ENCODE data around the gene CFH.
"Not testable (repeated sequence)": the region's sequence is repeated elsewhere in the genome, so short reads cannot be mapped to it uniquely, and the experiment has no call there.

CFH gene

DNA sequence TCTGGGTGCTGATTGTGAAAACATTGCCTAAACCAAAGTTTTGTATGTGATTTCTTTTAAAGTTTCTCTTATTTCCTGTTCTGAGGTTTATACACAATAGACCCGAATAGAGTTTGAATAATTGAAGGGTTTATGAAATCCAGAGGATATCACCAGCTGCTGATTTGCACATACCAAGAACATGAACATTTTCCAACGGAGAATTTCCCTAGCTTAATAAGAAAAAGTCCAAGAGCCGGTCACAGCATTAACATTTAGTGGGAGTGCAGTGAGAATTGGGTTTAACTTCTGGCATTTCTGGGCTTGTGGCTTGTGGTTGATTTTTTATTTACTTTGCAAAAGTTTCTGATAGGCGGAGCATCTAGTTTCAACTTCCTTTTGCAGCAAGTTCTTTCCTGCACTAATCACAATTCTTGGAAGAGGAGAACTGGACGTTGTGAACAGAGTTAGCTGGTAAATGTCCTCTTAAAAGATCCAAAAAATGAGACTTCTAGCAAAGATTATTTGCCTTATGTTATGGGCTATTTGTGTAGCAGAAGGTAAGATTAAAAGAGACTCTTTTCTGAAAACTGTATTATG lies at the start of gene CFH:
CFH (plus strand) TSS at position 407 of the 579 bp plus-strand sequence; CDS start at position 482, 75 bp downstream.
- no peak for DNase-seq

- no peak for DNase-seq
These were observed 48.2 kb upstream of the CFH start for GRCh38 chr1:196603651-196604050.

- no peak for DNase-seq
These were observed 43.9 kb upstream of the CFH start for GRCh38 chr1:196607981-196608380.

DNA sequence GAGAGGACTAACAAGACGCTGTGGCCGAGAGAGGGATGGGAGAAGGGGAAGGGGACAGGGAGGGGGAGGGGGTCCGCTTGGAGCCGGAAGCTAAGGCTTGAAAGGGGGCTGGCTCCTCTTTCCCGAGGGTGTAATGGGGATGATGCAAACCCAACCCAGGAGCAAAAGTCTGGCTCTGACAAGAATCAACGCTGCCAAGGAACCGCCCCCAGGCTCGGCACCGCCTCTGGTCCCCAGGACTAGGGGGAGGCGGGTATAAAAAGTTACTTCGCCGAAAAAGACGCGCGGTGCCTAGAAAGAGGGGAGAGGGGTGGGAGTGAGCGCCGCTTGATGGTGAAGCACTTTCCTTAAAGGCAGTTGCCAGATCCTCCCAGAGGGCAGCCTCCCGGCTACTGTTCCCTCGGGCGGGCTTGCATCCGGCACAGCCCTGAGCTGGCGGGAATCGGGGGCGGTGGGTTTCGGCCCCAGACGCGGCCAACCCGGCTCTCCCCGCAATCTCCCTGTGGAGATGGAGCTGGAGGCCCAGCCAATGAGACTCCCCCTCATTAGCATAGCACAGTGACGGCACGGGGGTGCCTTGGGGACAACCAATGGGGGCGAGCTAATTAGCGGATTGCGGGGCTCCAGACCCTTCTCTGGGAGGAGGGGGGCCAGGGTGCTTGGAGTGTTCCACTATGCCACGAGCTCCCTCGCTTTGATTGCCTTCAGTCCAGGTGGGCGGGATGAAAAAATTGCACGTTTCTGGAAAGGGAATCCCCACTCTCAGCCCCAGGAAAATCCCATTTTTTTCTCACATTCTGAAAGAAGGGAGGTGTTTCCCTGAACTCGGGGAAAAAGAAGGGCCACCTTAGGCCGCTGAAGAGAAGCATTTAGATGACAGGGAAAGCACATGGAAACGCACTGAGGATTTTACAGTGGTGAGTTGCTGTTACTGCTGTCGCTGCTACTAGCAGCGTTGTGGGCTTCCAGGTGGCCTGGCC lies 43.2 kb upstream of the CFH start, which contains the start of gene KCNT2:
KCNT2 (minus strand) TSS at position 51 of the 980 bp plus-strand sequence. CDS start 131 bp downstream, outside the sequence.
- DNase-seq: peak; percentile 3

- DNase-seq: no peak
These were observed 42.5 kb upstream of the CFH start for GRCh38 chr1:196609370-196609737.

DNA sequence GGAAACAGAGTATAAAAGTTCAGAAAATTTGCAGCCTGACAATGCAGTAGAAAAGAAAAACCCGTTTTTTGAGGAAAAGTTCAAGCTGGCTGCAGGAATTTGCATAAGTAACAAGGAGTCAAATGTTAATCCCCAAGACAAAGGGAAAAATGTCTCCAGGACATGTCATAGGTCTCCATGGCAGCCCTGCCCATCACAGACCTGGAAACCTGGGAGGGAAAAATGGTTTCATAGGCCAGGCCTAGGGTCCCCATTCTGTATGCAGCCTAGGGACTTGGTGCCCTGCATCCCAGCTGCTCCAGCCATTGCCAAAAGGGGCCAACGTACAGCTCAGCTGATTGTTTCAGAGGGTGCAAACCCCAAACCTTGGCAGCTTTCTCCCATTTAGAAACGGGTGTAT lies 40.0 kb upstream of the CFH start:
- no peak for DNase-seq

GRCh38 chr1:196619721-196620120 lies 32.1 kb upstream of the CFH start:
- DNase-seq: no peak

DNA sequence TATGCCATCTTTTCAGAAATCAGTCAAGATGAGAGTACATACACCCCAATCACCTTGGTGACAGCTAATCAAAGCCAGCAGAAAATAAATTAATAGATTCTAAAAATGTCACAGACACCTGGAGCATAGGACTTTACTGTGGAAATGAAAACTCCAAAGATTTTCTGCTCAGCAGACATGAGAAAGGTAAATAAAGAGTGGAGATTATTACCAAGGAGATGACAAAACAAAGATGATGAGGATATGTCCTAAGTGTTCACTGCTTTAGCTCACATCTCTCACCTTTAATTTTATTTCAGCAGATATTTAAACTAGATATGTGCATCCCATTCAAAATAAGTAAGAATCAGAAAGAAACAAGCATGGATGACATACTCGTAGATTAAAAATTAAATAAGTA lies 28.8 kb upstream of the CFH start:
- no peak for DNase-seq

GRCh38 chr1:196628838-196629237 lies 23.0 kb upstream of the CFH start:
- DNase-seq: no peak

DNA sequence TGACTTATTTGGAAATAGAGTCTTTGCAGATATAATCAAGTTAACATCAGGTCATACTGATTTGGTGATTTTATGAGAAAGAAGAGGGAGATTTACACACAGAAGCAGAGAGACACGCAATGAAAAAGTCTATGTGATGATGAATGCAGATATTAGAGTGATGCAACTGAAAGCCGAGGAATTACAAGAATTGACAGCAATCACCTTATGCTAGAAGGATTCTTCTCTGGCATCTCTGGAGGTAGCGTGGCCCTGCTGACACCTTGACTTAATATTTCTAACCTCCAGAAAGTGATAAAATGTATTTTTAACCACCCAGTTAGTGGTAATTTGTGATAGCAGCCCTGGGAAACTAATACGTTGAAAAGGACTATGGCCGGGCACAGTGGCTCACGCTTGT lies 14.2 kb upstream of the CFH start:
- no peak for DNase-seq

DNA sequence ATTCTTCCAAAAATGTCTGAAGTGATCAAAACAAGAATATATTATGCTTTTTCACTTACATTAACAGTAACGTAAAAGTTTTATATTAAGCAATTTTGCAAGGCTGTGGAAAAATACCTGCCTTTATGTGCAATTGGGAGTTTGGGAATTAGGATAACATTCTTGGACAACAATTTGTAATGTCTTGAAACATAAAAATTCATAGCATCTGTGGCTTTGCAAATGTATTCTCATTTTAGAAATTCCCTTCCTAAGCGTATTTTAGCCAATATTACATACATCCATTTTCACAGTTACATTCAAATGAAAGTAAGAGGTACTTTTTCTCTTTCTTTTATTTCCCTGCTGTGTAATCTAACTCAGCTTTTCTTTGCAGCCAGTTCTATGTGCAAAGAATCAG lies 13.4 kb upstream of the CFH start:
- no peak for DNase-seq

DNA sequence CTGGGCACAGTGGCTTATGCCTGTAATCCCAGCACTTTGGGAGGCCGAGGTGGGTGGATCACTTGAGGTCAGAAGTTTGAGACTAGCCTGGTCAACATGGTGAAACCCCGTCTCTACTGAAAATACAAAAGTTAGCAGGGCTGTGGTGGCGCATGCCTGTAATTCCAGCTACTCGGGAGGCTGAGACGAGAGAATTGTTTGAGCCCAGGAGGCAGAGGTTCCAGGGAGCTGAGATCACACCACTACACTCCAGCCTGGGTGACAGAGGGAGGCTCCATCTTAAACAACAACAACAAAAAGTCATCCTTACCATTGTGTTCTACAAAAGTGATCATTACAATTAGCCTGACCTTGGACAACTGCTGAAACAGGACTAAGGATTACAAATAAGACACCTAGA lies 12.6 kb upstream of the CFH start:
- DNase-seq: not testable (repeated sequence)

- no peak for DNase-seq
These were observed 10.9 kb upstream of the CFH start for GRCh38 chr1:196640976-196641375.

DNA sequence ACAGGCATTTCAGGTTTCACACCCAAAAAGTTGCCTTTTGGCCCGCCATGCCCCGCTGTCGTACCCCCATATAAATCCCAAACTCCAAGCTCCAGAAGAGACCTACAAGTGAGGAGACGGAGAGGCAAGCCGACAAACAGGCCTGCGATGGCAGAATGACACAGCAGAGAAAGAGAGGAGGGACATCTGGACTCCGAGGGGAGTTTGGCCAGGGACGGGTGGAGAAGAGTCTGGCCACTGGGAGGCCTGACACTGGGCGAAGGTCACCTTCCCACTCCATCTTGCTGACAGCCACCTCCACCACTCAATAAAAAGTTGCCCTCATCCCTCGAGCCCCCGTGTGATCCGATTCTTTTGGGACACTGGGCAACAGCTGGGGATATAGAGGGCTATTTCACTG lies 1.9 kb upstream of the CFH start:
- no peak for DNase-seq

DNA sequence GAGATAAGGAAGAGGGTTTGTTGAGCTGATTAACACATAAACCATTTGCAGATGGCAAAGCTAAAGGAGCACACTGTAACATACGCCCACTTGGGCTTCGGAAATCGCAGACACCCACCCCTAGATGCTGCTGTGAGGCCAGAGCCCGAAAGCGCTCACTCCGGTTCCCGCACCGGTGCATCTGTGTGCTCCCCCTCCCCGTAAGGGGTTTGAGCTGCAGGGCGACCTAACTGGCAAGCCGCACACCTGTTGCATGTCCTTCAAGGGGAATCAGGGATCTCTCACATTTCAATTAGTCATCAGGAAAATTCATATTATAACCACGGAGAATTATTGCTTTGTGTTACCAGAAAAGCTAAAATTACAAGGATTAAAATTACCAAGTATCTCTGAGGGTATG lies 1.4 kb upstream of the CFH start:
- DNase-seq: no peak

- no peak for DNase-seq
These were observed 764 bp upstream of the CFH start for GRCh38 chr1:196651079-196651478.

GRCh38 chr1:196654271-196654670 lies 2.4 kb downstream of the CFH start:
- no peak for DNase-seq

GRCh38 chr1:196655071-196655470 lies 3.2 kb downstream of the CFH start:
- DNase-seq: no peak

- no peak for DNase-seq
These were observed 3.7 kb downstream of the CFH start for GRCh38 chr1:196655494-196655893.

DNA sequence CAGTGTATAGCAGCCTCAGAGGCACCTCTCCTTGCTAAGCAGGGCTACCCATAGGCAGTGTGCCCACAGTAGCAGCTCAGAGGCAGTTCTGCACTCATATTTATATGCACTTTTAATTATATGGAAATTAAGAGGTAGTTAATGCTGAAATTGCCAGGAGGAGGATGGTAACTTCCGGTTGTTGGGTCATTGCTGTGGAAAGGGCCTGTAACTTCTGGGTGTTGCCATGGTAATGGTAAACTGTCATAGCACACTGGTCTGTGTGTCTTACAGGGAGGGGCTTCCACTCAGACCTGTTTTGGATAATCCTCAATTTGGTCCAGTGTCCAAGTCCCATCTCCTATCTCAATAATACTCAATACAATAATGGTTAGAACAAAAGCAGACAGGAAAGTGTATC lies 7.6 kb downstream of the CFH start:
- no peak for DNase-seq

DNA sequence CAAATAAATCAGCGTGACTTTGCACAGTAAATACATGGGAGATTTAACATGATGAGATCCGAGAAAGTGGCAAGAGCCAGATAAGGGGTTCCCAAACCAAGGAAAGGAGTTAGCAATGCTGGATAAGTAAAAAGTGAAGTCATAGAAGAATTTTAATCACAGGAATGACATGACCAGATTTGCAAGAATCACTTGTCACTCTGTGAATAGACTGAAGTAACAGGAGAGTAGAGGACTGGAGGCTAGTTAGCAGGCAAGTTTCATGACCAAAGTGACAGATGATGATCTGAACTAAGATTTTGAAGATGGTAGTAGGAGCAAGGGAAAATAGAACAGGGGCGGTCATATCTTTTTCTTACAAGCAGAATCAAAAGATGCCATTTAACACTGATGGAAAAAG lies 8.4 kb downstream of the CFH start:
- no peak for DNase-seq

GRCh38 chr1:196660852-196661251 lies 9.0 kb downstream of the CFH start:
- peak; percentile 40 for DNase-seq

GRCh38 chr1:196661345-196661744 lies 9.5 kb downstream of the CFH start:
- DNase-seq: no peak

GRCh38 chr1:196667131-196667530 lies 15.3 kb downstream of the CFH start:
- no peak for DNase-seq
